ENCODE results near the gene TRAM2. TPM values are rescaled to one million over a fixed set of nuclear protein-coding genes. Genes with fewer than 3 reads are reported as not detected.

Gene TRAM2
- total and polyA plus RNA-seq, 2 donors (not counting 3 experiments of a cell fraction or from before 2014, with no cell fraction given): 85.7 to 98.6 TPM

DNA sequence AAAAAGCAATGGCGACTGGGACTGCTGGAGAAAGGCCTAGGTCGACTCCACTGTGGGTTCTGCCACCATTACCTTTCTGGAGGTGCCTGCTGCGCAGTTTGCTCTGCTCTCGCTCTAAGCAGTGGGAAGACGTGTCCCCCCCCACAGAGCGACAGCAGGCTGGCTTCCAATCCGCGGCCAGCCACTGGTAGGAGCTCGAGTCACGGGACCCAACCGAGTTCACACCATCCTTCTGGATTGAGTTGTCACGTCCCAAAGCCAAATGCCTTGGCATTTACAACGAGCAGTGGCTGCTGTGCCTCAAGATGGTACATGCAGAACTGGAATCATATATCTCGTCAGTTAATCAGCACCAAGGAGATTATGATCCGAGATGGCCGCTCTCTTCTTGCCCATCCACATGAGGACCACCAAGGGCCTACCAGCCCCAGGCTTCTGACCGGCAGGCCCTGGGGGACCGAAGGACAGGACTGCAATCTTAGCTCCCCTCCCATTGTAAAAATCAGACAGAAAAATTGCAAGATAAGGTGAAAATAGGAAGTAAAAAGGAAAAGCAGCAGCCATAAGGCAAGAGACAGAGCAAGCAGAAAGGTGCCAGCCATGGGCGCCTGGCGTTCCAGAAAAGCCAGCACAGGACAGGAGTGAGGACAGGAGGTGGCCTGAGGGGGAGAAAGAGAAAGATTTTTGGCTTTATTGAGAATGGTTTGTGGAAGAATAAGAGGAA is 74.4 kb downstream of the TRAM2 start:
- TF ChIP-seq MYC (IDR thresholded peaks at IDR 0.05; ENCODE audit: low read depth, low read length): no peak
- ChIA-PET CTCF (no interaction called here), POLR2A (no interaction called here)
- Histone ChIP-seq H3K79me2 (ENCODE audit: control insufficient read depth, insufficient read depth, low read length) (no peaks in the 10 kb centered on the region), H3K9me3 (replicated peaks; ENCODE audit: control insufficient read depth, insufficient read depth, low read length) (no peaks in the 10 kb centered on the region), H3K9ac (replicated peaks; ENCODE audit: extremely low read depth, insufficient read depth, low read length) (no peak overlapping the region), H4K20me1 (replicated peaks; ENCODE audit: control insufficient read depth, extremely low read depth, insufficient read depth, low read length) (no peaks in the 10 kb centered on the region), H3K36me3 (ENCODE audit: control insufficient read depth in 2 of 2, extremely low read depth in 1 of 2, insufficient read depth in 2 of 2, low read length in 2 of 2) (peaks cover 22 to 55% of the 10 kb centered on the region in 2 experiments), H3K27ac (ENCODE audit: insufficient read depth, low read depth, low read length) (no peak overlapping the region), H3K4me1 (ENCODE audit: control insufficient read depth, extremely low read depth, insufficient read depth, low read length) (peaks cover 26% of the 10 kb centered on the region), H2AFZ (ENCODE audit: low read depth, low read length) (no peak overlapping the region), H3K4me3 (replicated peaks in 1 of 3; ENCODE audit: insufficient read depth in 1 of 3, low read depth in 1 of 3, low read length in 3 of 3) (no peak overlapping the region), H3K27me3 (ENCODE audit: control insufficient read depth in 2 of 2, insufficient read depth in 2 of 2, low read length in 2 of 2) (no peaks in the 10 kb centered on the region), H3K4me2 (ENCODE audit: insufficient read depth, low read length) (no peak overlapping the region), H3K9me1 (replicated peaks; ENCODE audit: control insufficient read depth, extremely low read depth, insufficient read depth, low read length) (no peaks in the 10 kb centered on the region)
- no TSS peak for BruUV-seq (replicated peaks)
- dilution Hi-C loops (cut with MboI; ENCODE audit: extremely low pct_ligation_motif_present, low sequenced_read_pairs) (no loop called here), intact Hi-C loops (cut with micrococcal nuclease) (no loop called here)
- DNase-seq (ENCODE audit: low read depth, low spot score) (no peak), FAIRE-seq (no peak)

- H3K9me1 ChIP-seq (replicated peaks; ENCODE audit: control insufficient read depth, extremely low read depth, insufficient read depth, low read length): no peaks in the 10 kb centered on the region
- DNase-seq (ENCODE audit: low read depth, low spot score) (no peak), FAIRE-seq (no peak)
- no peak overlapping the region for H2AFZ ChIP-seq (ENCODE audit: low read depth, low read length)
- no peaks in the 10 kb centered on the region for H3K9me3 ChIP-seq (replicated peaks; ENCODE audit: control insufficient read depth, insufficient read depth, low read length)
- dilution Hi-C loops (cut with MboI; ENCODE audit: extremely low pct_ligation_motif_present, low sequenced_read_pairs) (no loop called here), intact Hi-C loops (cut with micrococcal nuclease) (loop anchor here (1.0 kb wide), 1 partner anchor 9 kb away; no protein-coding TSS in a partner anchor)
- H4K20me1 ChIP-seq (replicated peaks; ENCODE audit: control insufficient read depth, extremely low read depth, insufficient read depth, low read length): no peaks in the 10 kb centered on the region
- H3K4me1 ChIP-seq (ENCODE audit: control insufficient read depth, extremely low read depth, insufficient read depth, low read length): peaks cover 26% of the 10 kb centered on the region
- H3K36me3 ChIP-seq (ENCODE audit: control insufficient read depth in 2 of 2, extremely low read depth in 1 of 2, insufficient read depth in 2 of 2, low read length in 2 of 2): peaks cover 6 to 36% of the 10 kb centered on the region in 2 experiments
- POLR2A ChIA-PET: no interaction called here
- CTCF ChIA-PET: interaction anchor here (1.5 to 2.0 kb wide), 3 partner anchors 77 to 85 kb away, joined by 4 read pairs; no protein-coding TSS in a partner anchor
- TF ChIP-seq FOS (IDR thresholded peaks at IDR 0.05; ENCODE audit: borderline replicate concordance, insufficient read depth, low read length) (no peak), CTCF (IDR thresholded peaks at IDR 0.05; ENCODE audit: extremely low read depth in 1 of 2, insufficient read depth in 1 of 2, low read depth in 1 of 2, low read length in 2 of 2) (no peak), MAX (IDR thresholded peaks at IDR 0.05; ENCODE audit: insufficient read depth, insufficient read length) (no peak)
- no peak overlapping the region for H3K27ac ChIP-seq (ENCODE audit: insufficient read depth, low read depth, low read length)
- no peaks in the 10 kb centered on the region for H3K79me2 ChIP-seq (ENCODE audit: control insufficient read depth, insufficient read depth, low read length)
- BruUV-seq (replicated peaks): no TSS peak
- H3K4me2 ChIP-seq (ENCODE audit: insufficient read depth, low read length): no peak overlapping the region
- H3K9ac ChIP-seq (replicated peaks; ENCODE audit: extremely low read depth, insufficient read depth, low read length): no peak overlapping the region
- no peak overlapping the region for H3K4me3 ChIP-seq (replicated peaks in 1 of 3; ENCODE audit: insufficient read depth in 1 of 3, low read depth in 1 of 3, low read length in 3 of 3)
- H3K27me3 ChIP-seq (ENCODE audit: control insufficient read depth in 2 of 2, insufficient read depth in 2 of 2, low read length in 2 of 2): no peaks in the 10 kb centered on the region
Measured at GRCh38 chr6:52500238-52501129, 76.4 kb downstream of the TRAM2 start.

All from endothelial cell of umbilical vein (primary cell).